Panc1 (cell line): ENCODE results near the gene FAHD2A. TPM values are rescaled to one million over a fixed set of nuclear protein-coding genes. Genes with fewer than 3 reads are reported as not detected.
A peak's percentile ranks its signal among the peaks of the same experiment; 100 is the strongest.
"Not testable (repeated sequence)": the region's sequence is repeated elsewhere in the genome, so short reads cannot be mapped to it uniquely, and the experiment has no call there.

Experiments
- ATAC-seq: fragments of 200-7000 bp; cut with Tn5 transposase; 2 replicates; pipeline ENCODE4 v1.9.1; 2020; ENCODE audit warnings: mild to moderate bottlenecking, moderate library complexity
- BruUV-seq: library from RNA; stranded (reverse); fragments of 400-500 nt; replicated peaks from 2 replicates; lab custom pipeline; 2021; lab: Mats Ljungman, UMichigan
- CTCF ChIA-PET: fragments of 300-600 bp; sonication (Branson Sonifier 250); formaldehyde crosslinking; loops from one replicate; lab custom pipeline; 2022; ENCODE audit warnings: antibody characterized with exemption; lab: Charles Lee
- POLR2A ChIA-PET: fragments of 300-600 bp; sonication (Branson Sonifier 250); formaldehyde crosslinking; loops from one replicate; lab custom pipeline; 2022; ENCODE audit warnings: antibody characterized with exemption; lab: Charles Lee
- DNase-seq: peaks from one replicate; pipeline ENCODE4 v3.0.0-alpha.2; 2010; ENCODE audit warnings: low read depth, low spot score
- H3K27ac ChIP-seq: 2 replicates; pipeline ENCODE4 v1.5.1; 2011; ENCODE audit warnings: mild to moderate bottlenecking, low read length, inconsistent platforms
- H3K27me3 ChIP-seq: fragments of 200-500 bp; sonication (Bioruptor generic); 2 replicates; pipeline ENCODE4 v1.6.0; 2014; ENCODE audit warnings: low read length, inconsistent platforms; ENCODE audit not compliant: control insufficient read depth, insufficient read depth
- H3K36me3 ChIP-seq: fragments of 200-500 bp; sonication (Bioruptor generic); 2 replicates; pipeline ENCODE4 v1.5.1; 2014; ENCODE audit warnings: inconsistent platforms, mild to moderate bottlenecking, low read length, moderate library complexity; ENCODE audit not compliant: control insufficient read depth, insufficient read depth
- H3K4me1 ChIP-seq: 2 replicates; pipeline ENCODE4 v1.5.1; 2011; ENCODE audit warnings: inconsistent platforms, mild to moderate bottlenecking, low read length, moderate library complexity; ENCODE audit not compliant: control insufficient read depth, insufficient read depth
- H3K4me3 ChIP-seq, 2 experiments: 2 replicates each; pipeline ENCODE4 v1.5.1; 2011 to 2012; ENCODE audit warnings: low read depth in 2 of 2, low read length in 2 of 2, mild to moderate bottlenecking in 2 of 2, inconsistent platforms in 1 of 2, moderate library complexity in 1 of 2
- H3K9me3 ChIP-seq: fragments of 200-500 bp; sonication (Bioruptor generic); 2 replicates; pipeline ENCODE4 v1.5.1; 2014; ENCODE audit warnings: low read depth, mild to moderate bottlenecking, inconsistent platforms, low read length, moderate library complexity; ENCODE audit not compliant: control insufficient read depth, insufficient read depth
- in situ Hi-C: cut with HindIII; loops from 2 replicates; pipeline ENCODE4 v1.10.0; 2016; ENCODE audit warnings: low sequenced_read_pairs, low pct_unique_long_range_greater_than_20kb
- intact Hi-C: fragments of 100-400 bp; cut with micrococcal nuclease; formaldehyde crosslinking; loops from one replicate; pipeline ENCODE4 v1.10.0; 2022; ENCODE audit not compliant: unreplicated experiment
- total RNA-seq: library from RNA; stranded (reverse); gene quantifications from one replicate; pipeline ENCODE4 v1.2.1, GENCODE V29; 2021; ENCODE audit not compliant: unreplicated experiment

The FAHD2A gene
- total RNA-seq, 1 experiment from 2014 or later: 17.2 TPM

DNA sequence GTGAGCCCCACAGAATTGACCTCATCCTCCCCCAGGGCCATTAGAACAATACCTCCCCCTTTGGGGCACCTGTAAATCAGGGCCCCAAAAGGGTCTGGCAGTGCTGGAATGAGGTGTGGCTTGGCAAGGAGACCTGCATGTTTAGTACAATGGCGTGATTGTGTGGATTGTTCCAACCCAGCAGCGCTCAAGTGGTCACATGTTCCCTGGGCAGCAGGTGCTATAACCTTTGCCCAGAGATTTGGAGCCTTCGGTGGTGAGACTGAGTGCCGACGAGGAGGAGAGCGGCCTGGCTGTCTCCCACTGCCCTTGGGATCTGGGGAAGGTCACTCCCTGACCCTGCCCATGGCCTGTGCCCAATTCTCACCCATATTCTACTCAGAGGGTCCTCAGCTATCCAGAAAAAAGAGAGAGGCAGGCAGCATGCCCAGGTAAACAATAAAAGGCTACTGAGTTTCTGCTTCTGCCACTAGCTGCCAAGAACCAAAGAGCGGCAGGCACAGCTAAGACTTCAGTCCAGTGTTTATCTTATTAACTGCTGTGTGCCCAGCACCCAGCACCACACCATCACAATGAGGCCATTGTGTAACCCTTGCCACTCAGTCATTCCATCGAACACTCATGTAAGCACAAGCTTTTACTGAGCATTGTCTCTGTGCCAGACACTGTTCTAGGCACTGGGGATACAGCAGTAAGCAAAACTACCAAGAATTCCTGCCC is 27.4 kb downstream of the FAHD2A start:
- H3K27ac ChIP-seq, CTCF ChIA-PET, ATAC-seq, H3K27me3 ChIP-seq, DNase-seq, H3K36me3 ChIP-seq, POLR2A ChIA-PET, BruUV-seq, H3K4me3 ChIP-seq, H3K4me1 ChIP-seq, in situ Hi-C loops, intact Hi-C loops, H3K9me3 ChIP-seq: not testable (repeated sequence)

DNA sequence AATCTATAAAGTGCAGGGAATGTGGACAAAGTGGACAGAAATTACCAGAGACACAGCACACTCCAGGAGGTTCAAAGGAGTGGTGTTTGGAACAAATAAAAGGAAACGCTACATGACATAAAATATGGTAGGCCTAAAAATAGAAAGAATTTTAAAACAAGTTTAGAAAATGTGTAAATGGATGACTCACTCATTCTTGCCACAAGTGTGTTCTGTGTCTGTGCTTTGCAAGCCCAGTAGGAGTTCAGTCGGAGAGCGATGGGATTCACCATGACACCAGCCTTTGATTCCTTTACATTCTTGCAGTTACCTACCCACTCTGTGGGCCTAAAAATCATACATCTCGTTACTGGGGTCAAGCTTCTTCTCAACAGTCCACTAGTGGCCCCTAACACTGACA is 30.9 kb downstream of the FAHD2A start:
- in situ Hi-C loops, BruUV-seq, H3K4me3 ChIP-seq, ATAC-seq, H3K9me3 ChIP-seq, POLR2A ChIA-PET, DNase-seq, CTCF ChIA-PET, H3K27me3 ChIP-seq, H3K4me1 ChIP-seq, intact Hi-C loops, H3K36me3 ChIP-seq, H3K27ac ChIP-seq: not testable (repeated sequence)

DNA sequence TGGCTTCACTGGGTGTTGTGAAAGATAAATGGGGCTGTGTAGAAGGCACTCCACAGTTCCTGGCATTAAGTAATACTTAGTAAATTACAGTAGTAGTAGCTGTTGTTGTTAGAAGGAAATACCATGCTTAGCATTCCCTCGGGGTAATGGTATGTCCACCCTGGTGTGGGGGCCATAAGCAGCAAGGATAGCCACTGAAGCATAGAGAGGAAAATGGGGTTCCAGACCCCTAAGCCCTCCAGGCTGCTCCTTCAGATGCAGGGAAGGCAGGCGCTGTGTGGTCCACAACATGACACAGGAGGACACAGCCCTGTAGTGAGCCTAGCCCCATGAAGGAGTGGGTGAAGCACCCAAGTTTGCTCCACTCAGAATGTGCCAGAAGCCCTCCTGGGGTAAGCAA is 31.5 kb downstream of the FAHD2A start:
- peak; percentile 4; the same call in 1 of the 2 replicates for ATAC-seq
- H3K36me3 ChIP-seq, CTCF ChIA-PET, intact Hi-C loops, H3K27me3 ChIP-seq, H3K9me3 ChIP-seq, H3K4me1 ChIP-seq, DNase-seq, H3K27ac ChIP-seq, POLR2A ChIA-PET, BruUV-seq, in situ Hi-C loops, H3K4me3 ChIP-seq: not testable (repeated sequence)

DNA sequence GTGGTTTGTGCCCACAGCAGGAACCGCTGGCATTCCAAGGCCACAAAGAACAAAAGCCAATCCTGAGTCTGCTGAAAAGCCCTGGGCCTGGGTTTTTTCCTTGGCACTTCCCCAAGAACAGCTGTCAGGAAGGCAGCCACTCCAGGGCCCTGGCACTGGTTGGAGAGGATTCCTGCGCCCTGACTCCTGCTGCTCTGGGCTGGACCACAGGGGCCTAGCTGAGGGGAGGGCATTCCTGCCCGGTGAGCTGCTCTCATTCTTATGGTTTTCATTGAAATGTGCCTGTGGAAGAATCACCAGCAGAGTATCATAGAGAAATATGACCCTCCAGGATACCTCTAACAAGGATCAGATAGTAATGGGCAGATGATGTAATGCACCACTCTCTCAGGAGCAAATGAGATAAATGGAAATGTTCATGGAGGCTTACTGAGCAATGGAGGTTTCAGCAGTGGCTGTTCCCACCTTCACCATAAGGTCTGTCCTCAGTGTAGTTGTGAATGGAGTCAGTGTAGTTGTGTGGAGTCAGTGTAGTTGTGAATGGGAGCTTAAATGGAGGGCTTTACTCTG is 32.1 kb downstream of the FAHD2A start:
- H3K9me3 ChIP-seq, H3K27me3 ChIP-seq, BruUV-seq, in situ Hi-C loops, H3K4me3 ChIP-seq, H3K4me1 ChIP-seq, H3K27ac ChIP-seq, DNase-seq, POLR2A ChIA-PET, H3K36me3 ChIP-seq, intact Hi-C loops, CTCF ChIA-PET: not testable (repeated sequence)
- peak; percentile 88 for ATAC-seq

DNA sequence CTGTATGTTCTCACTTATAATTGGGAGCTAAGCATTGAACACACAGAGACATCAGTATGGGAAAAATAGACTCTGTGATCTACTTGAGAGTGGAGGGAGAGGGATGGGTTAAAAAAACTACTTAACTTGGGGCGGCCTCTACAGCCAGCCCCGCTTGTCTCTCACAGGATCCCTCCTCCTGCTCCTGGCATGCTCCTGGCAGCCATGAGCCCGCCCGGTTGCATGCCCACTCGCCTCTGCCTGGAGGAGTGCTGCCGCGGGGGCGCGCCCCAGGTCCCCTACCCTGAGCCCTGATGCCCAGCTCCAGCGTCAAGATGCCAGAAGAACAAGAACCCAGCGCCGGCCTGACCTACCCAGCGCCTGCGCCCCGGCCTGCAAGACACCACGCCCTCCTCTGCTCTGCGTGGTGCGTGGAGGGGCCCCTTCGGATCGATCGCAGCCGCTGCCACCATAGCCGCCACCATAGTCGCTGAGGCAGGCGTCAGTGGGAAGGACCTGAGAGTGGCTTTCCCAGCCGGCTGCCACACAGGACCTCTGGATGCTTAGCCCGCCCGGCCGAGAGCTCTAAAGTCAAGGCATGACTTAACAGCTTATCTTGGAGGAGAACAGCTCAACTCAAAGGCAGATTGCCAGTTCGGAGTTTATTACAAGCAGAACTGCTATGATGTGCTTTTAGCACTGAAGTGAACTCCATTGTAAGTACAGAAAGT is 32.8 kb downstream of the FAHD2A start:
- POLR2A ChIA-PET, H3K4me3 ChIP-seq, intact Hi-C loops, DNase-seq, H3K36me3 ChIP-seq, H3K9me3 ChIP-seq, in situ Hi-C loops, H3K4me1 ChIP-seq, H3K27me3 ChIP-seq, H3K27ac ChIP-seq, BruUV-seq, CTCF ChIA-PET: not testable (repeated sequence)
- ATAC-seq: peak; percentile 80

DNA sequence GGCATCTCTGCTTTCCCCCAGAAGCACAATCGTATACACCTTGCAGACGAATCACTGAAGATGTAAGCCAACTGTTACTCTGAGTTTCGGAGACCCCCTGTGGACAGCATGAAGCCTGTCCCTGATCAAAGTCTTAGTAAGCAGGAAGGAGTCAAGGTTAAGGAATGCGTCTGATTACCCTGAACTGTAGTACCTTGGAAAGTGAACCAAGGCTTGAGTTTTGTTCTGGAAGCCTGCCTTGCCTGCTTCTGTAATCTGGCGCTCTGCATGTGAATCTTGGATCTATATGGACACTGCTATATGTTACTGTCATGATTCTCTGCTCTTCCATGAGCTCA is 33.3 kb downstream of the FAHD2A start:
- in situ Hi-C loops, CTCF ChIA-PET, H3K4me1 ChIP-seq, H3K4me3 ChIP-seq, H3K27me3 ChIP-seq, intact Hi-C loops, BruUV-seq, POLR2A ChIA-PET, H3K27ac ChIP-seq, DNase-seq, H3K9me3 ChIP-seq, H3K36me3 ChIP-seq: not testable (repeated sequence)
- peak; percentile 59 for ATAC-seq

DNA sequence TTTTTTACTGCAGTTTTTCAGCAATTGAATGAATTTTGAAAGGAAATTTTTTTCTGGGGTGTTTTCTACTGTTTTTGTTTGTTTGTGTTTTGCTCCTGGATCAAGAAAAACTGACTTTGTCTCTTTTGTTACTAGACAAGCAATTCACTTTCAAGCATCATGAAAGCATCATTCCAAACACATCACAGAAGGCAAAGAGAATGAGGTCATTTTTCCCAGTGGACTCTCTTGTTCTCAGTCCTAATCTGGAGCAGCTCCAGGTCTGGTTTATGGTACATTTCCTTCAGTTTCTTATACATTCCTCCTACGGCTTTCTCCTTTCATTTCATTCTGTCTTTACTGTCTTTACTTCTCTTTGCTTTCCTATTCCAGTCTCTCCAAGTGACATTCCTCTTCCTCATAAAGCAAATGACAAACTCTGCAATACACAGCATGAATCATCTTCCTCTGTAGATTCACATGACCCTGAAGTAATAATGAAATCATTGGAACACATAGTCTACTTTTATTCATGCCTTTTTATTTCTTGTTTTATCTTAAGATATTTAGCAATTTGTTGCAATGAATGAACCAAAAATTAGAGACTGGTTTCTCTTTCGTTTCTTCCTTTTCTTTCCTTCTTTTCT is 40.1 kb downstream of the FAHD2A start:
- ATAC-seq: peak; percentile 56; the same call in 1 of the 2 replicates
- H3K36me3 ChIP-seq, H3K4me1 ChIP-seq, H3K9me3 ChIP-seq, H3K27me3 ChIP-seq, POLR2A ChIA-PET, H3K4me3 ChIP-seq, BruUV-seq, in situ Hi-C loops, DNase-seq, CTCF ChIA-PET, intact Hi-C loops, H3K27ac ChIP-seq: not testable (repeated sequence)
